Prostate gland (tissue), 2 donors: ENCODE data around the gene CYTIP. TPM values are rescaled to one million over a fixed set of nuclear protein-coding genes. Genes with fewer than 3 reads are reported as not detected.
"Not testable (repeated sequence)": the region's sequence is repeated elsewhere in the genome, so short reads cannot be mapped to it uniquely, and the experiment has no call there.

Experiments used
- DNase-seq: peaks from one replicate; pipeline ENCODE4 v3.0.0-alpha.2; 2019; ENCODE audit warnings: low spot score
- H3K27ac ChIP-seq, 2 donors: fragments of 200-600 bp; sonication (generic); 2 replicates each; pipeline ENCODE4 v1.5.1; 2017 to 2019
- H3K27me3 ChIP-seq: fragments of 200-600 bp; sonication (generic); replicated peaks from 2 replicates; pipeline ENCODE4 v1.5.1; 2019; ENCODE audit not compliant: insufficient read depth
- H3K36me3 ChIP-seq, 2 donors: fragments of 200-600 bp; sonication (generic); 1 replicate in 1 of 2; 2 replicates in 1 of 2; pipeline versions ENCODE4 v1.5.1 to v1.8.1; 2017 to 2019
- H3K4me1 ChIP-seq: fragments of 200-600 bp; sonication (generic); replicated peaks from 2 replicates; pipeline ENCODE4 v1.5.1; 2019
- H3K4me3 ChIP-seq, 2 donors: fragments of 200-600 bp; sonication (generic); 2 replicates each; pipeline ENCODE4 v1.5.1; 2017 to 2019
- H3K9me3 ChIP-seq: fragments of 200-600 bp; sonication (generic); 2 replicates; pipeline ENCODE4 v1.5.1; 2017
- CTCF ChIP-seq, 4 experiments: fragments of 200-600 bp in 2 of 4; fragments of 450-650 bp in 2 of 4; sonication (generic) in 2 of 4; IDR thresholded peaks; 1 replicate in 3 of 4; 2 replicates in 1 of 4; pipeline ENCODE4 v1.5.1; 2016 to 2019; ENCODE audit warnings: antibody characterized with exemption in 4 of 4, mild to moderate bottlenecking in 2 of 4, moderate library complexity in 2 of 4
- POLR2A ChIP-seq: fragments of 450-650 bp; IDR thresholded peaks from one replicate; pipeline ENCODE4 v1.6.1; 2016; ENCODE audit warnings: antibody characterized with exemption, mild to moderate bottlenecking
- POLR2AphosphoS5 ChIP-seq: sonication (generic); formaldehyde crosslinking; IDR thresholded peaks from one replicate; pipeline ENCODE4 v1.6.1; 2017; ENCODE audit warnings: antibody characterized with exemption
- WGBS: methylation state at CpG from one replicate; pipeline ENCODE4 v1.1.5; 2018; 5-methylcytosine and 5-hydroxymethylcytosine counted together
- intact Hi-C: fragments of 100-400 bp; cut with DNase I; formaldehyde crosslinking; loops from one replicate; pipeline ENCODE4 v1.14.2; 2022
- total RNA-seq, 2 donors: library from RNA; depleted of rRNA; stranded (reverse); fragments of >200 nt; gene quantifications; one replicate each; pipeline ENCODE4 v1.1.0, GENCODE V29; 2016

The CYTIP gene
- total RNA-seq, 2 donors from 2014 or later: 3.3 to 7.4 TPM

- Histone ChIP-seq H3K27me3 (no peaks in the 10 kb centered on the region), H3K36me3 (no peaks in the 10 kb centered on the region), H3K9me3 (no peaks in the 10 kb centered on the region), H3K4me1 (no peaks in the 10 kb centered on the region), H3K4me3 (no peak overlapping the region), H3K27ac (no peak overlapping the region)
- intact Hi-C loops: no loop called here
- WGBS: 97% methylated on average over 3 of the region's 3 CpGs
- TF ChIP-seq POLR2A: no peak
- TF ChIP-seq CTCF (IDR thresholded peaks at IDR 0.05): no peak
- TF ChIP-seq POLR2AphosphoS5: no peak
- no peak for DNase-seq
Measured at GRCh38 chr2:157411624-157412336, 32.1 kb downstream of the CYTIP start.

DNA sequence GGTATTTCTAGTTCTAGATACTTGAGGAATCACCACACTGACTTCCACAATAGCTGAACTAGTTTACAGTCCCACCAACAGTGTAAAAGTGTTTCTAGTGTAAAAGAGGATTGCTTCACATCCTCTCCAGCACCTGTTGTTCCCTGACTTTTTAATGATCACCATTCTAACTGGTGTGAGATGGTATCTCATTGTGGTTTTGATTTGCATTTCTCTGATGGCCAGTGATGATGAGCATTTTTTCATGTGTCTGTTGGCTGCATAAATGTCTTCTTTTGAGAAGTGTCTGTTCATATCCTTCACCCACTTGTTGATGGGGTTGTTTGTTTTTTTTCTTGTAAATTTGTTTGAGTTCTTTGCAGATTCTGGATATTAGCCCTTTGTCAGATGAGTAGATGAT, 38.5 kb downstream of the CYTIP start:
- intact Hi-C loops, H3K27ac ChIP-seq, DNase-seq, H3K27me3 ChIP-seq, H3K4me1 ChIP-seq, H3K36me3 ChIP-seq, H3K4me3 ChIP-seq, H3K9me3 ChIP-seq: not testable (repeated sequence)

GRCh38 chr2:157404363-157404762, 39.5 kb downstream of the CYTIP start:
- 42% methylated on average over 2 of the region's 2 CpGs for WGBS
- H3K27me3 ChIP-seq: no peaks in the 10 kb centered on the region
- no peak for DNase-seq
- no peaks in the 10 kb centered on the region for H3K36me3 ChIP-seq
- no peaks in the 10 kb centered on the region for H3K4me1 ChIP-seq
- intact Hi-C loops: no loop called here
- no peak overlapping the region for H3K27ac ChIP-seq
- no peaks in the 10 kb centered on the region for H3K9me3 ChIP-seq
- no peak overlapping the region for H3K4me3 ChIP-seq
- TF ChIP-seq POLR2AphosphoS5: no peak
- TF ChIP-seq CTCF (IDR thresholded peaks at IDR 0.05): no peak
- no peak for TF ChIP-seq POLR2A

- H3K27me3 ChIP-seq, DNase-seq, H3K27ac ChIP-seq, H3K4me3 ChIP-seq, H3K4me1 ChIP-seq, intact Hi-C loops, H3K36me3 ChIP-seq, H3K9me3 ChIP-seq: not testable (repeated sequence)
- WGBS: 81% methylated on average over 15 of the region's 15 CpGs
Measured at GRCh38 chr2:157402801-157403485, 40.9 kb downstream of the CYTIP start.

GRCh38 chr2:157395811-157396210, 48.1 kb downstream of the CYTIP start:
- Histone ChIP-seq H3K36me3 (no peaks in the 10 kb centered on the region), H3K27me3 (no peaks in the 10 kb centered on the region), H3K4me1 (no peaks in the 10 kb centered on the region), H3K4me3 (no peak overlapping the region), H3K9me3 (no peaks in the 10 kb centered on the region), H3K27ac (no peak overlapping the region)
- WGBS: 56% methylated on average over 3 of the region's 3 CpGs
- intact Hi-C loops: no loop called here
- TF ChIP-seq POLR2AphosphoS5 (no peak), CTCF (IDR thresholded peaks at IDR 0.05) (no peak), POLR2A (no peak)
- DNase-seq: no peak

DNA sequence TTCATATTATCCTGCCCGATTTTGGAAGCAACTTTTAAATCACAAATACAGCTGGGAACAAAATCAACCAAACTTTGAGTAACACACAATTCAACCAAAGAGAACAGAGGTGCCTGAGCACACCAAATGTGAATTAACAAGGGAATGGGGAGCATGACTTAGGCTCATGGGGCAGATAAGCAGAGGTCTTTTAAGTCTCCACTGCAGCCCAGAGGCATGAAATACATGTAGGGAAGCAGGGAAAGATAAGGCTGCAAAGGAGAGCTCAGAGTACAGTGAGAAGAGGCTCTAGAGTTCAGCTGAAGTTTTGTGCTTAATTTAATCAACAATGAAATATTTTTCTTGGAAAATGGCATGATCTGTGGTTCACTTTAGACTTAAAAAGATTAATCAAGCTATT, 49.0 kb downstream of the CYTIP start:
- no peaks in the 10 kb centered on the region for H3K36me3 ChIP-seq
- no peaks in the 10 kb centered on the region for H3K9me3 ChIP-seq
- H3K27me3 ChIP-seq: no peaks in the 10 kb centered on the region
- no peak overlapping the region for H3K4me3 ChIP-seq
- no peaks in the 10 kb centered on the region for H3K4me1 ChIP-seq
- intact Hi-C loops: no loop called here
- no peak overlapping the region for H3K27ac ChIP-seq
- DNase-seq: no peak
- TF ChIP-seq POLR2A (no peak), POLR2AphosphoS5 (no peak), CTCF (IDR thresholded peaks at IDR 0.05) (no peak)
- WGBS: 93% methylated on average over 1 of the region's 1 CpG
